ENCODE measurements around the gene WFDC1. TPM values are rescaled to one million over a fixed set of nuclear protein-coding genes. Genes with fewer than 3 reads are reported as not detected.

Gene WFDC1
- total RNA-seq, 1 experiment from 2014 or later, result not detected

DNA sequence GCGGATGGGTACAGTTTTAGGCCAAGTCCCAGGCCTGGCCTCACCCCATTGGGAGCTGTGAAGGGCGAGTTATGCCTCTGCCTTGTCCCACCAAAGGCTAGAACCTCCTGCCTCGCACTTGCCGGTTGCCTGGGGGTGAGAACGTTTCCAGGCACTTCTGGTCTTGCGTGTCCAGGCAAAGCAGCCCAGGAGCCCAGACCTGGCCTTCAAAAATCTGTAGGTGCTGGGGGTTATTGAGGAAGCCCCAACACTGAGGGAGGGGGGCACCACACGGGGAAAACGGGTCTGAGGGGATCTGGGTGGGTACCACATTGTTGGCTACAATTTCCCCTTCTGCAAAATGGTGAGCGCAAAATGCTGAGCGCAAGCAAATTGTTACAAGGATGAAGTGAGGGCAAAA, 61.5 kb downstream of the WFDC1 start:
- POLR2A ChIA-PET, result no interaction called here
- in situ Hi-C loops (cut with HindIII; ENCODE audit: low pct_unique_long_range_greater_than_20kb, low sequenced_read_pairs) (no loop called here), intact Hi-C loops (cut with micrococcal nuclease; ENCODE audit: unreplicated experiment) (no loop called here)
- TF ChIP-seq, protein P1, sequence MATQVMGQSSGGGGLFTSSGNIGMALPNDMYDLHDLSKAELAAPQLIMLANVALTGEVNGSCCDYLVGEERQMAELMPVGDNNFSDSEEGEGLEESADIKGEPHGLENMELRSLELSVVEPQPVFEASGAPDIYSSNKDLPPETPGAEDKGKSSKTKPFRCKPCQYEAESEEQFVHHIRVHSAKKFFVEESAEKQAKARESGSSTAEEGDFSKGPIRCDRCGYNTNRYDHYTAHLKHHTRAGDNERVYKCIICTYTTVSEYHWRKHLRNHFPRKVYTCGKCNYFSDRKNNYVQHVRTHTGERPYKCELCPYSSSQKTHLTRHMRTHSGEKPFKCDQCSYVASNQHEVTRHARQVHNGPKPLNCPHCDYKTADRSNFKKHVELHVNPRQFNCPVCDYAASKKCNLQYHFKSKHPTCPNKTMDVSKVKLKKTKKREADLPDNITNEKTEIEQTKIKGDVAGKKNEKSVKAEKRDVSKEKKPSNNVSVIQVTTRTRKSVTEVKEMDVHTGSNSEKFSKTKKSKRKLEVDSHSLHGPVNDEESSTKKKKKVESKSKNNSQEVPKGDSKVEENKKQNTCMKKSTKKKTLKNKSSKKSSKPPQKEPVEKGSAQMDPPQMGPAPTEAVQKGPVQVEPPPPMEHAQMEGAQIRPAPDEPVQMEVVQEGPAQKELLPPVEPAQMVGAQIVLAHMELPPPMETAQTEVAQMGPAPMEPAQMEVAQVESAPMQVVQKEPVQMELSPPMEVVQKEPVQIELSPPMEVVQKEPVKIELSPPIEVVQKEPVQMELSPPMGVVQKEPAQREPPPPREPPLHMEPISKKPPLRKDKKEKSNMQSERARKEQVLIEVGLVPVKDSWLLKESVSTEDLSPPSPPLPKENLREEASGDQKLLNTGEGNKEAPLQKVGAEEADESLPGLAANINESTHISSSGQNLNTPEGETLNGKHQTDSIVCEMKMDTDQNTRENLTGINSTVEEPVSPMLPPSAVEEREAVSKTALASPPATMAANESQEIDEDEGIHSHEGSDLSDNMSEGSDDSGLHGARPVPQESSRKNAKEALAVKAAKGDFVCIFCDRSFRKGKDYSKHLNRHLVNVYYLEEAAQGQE (IDR thresholded peaks at IDR 0.05; ENCODE audit: insufficient read depth in 1 of 2, low read depth in 2 of 2, low read length in 1 of 2), result no peak
- TF ChIP-seq CTCF (IDR thresholded peaks at IDR 0.05), result no peak
- TF ChIP-seq SIN3A (IDR thresholded peaks at IDR 0.05; ENCODE audit: borderline replicate concordance, insufficient read depth, low read depth, low read length), result no peak
- TF ChIP-seq POLR2AphosphoS5 (IDR thresholded peaks at IDR 0.05; ENCODE audit: low read depth, low read length), result no peak
- no peak for TF ChIP-seq TCF7L2 (IDR thresholded peaks at IDR 0.05; ENCODE audit: low read depth, low read length)
- H3K4me3 ChIP-seq (ENCODE audit: low read depth in 2 of 2, low read length in 2 of 2), result no peak overlapping the region
- DNase-seq (ENCODE audit: low read depth, low spot score), result no peak
- H3K4me1 ChIP-seq (ENCODE audit: control insufficient read depth, insufficient read depth, low read length), result no peaks in the 10 kb centered on the region
- CTCF ChIA-PET, result no interaction called here
- no TSS peak for BruUV-seq (replicated peaks)
- no peaks in the 10 kb centered on the region for H3K27me3 ChIP-seq (ENCODE audit: control insufficient read depth, insufficient read depth, low read length)
- no peak overlapping the region for H3K27ac ChIP-seq (ENCODE audit: low read length)
- no peaks in the 10 kb centered on the region for H3K36me3 ChIP-seq (ENCODE audit: control insufficient read depth, insufficient read depth, low read length)
- no peak for ATAC-seq
- no peaks in the 10 kb centered on the region for H3K9me3 ChIP-seq (ENCODE audit: control insufficient read depth, insufficient read depth, low read depth, low read length)

DNA sequence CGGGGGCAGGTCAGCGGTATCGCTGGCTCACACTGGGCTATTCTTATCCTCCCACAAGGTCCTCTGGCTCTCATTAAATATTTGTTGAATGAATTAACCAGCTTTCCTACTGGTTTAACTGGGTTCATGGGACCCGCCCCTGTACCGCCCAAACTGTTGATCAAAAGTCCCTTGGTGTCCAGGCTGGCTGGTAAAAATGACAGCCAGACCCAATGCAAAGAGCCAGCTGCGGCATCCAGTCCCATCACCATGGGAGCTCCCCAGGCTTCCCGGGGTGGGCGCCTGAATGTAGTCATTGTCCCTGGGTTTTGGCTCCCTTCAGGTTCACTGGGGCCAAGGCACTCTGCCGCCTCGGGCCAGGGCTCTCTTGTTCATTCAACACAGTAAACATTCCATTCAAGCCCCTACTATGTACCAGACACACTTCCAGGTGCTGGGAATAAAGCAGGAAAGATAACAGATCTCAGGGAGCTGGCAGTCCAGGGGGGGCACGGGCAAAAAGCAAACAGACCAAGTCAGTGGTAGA, 62.0 kb downstream of the WFDC1 start:
- CTCF ChIA-PET, result no interaction called here
- BruUV-seq (replicated peaks), result no TSS peak
- Histone ChIP-seq H3K27ac (ENCODE audit: low read length) (no peak overlapping the region), H3K9me3 (ENCODE audit: control insufficient read depth, insufficient read depth, low read depth, low read length) (no peaks in the 10 kb centered on the region), H3K4me3 (ENCODE audit: low read depth in 2 of 2, low read length in 2 of 2) (no peak overlapping the region), H3K4me1 (ENCODE audit: control insufficient read depth, insufficient read depth, low read length) (no peaks in the 10 kb centered on the region), H3K36me3 (ENCODE audit: control insufficient read depth, insufficient read depth, low read length) (no peaks in the 10 kb centered on the region), H3K27me3 (ENCODE audit: control insufficient read depth, insufficient read depth, low read length) (no peaks in the 10 kb centered on the region)
- ATAC-seq (peak; percentile 43; the same call in 1 of the 2 replicates), DNase-seq (ENCODE audit: low read depth, low spot score) (no peak)
- in situ Hi-C loops (cut with HindIII; ENCODE audit: low pct_unique_long_range_greater_than_20kb, low sequenced_read_pairs) (no loop called here), intact Hi-C loops (cut with micrococcal nuclease; ENCODE audit: unreplicated experiment) (no loop called here)
- TF ChIP-seq TCF7L2 (IDR thresholded peaks at IDR 0.05; ENCODE audit: low read depth, low read length) (no peak), POLR2AphosphoS5 (IDR thresholded peaks at IDR 0.05; ENCODE audit: low read depth, low read length) (no peak), SIN3A (IDR thresholded peaks at IDR 0.05; ENCODE audit: borderline replicate concordance, insufficient read depth, low read depth, low read length) (no peak), CTCF (IDR thresholded peaks at IDR 0.05) (no peak)
- TF ChIP-seq, protein P1 (IDR thresholded peaks at IDR 0.05; ENCODE audit: insufficient read depth in 1 of 2, low read depth in 2 of 2, low read length in 1 of 2), result no peak
- POLR2A ChIA-PET, result no interaction called here

All from Panc1 (cell line).